ENCODE measurements around the gene MTHFD2L.

The MTHFD2L gene

GRCh38 chr4:74284053-74284452, 126.1 kb downstream of the MTHFD2L start:
- no peak overlapping the region for H3K4me3 ChIP-seq (ENCODE audit: control insufficient read depth, low read depth, low read length)
- peak; percentile 35 for DNase-seq (ENCODE audit: low read depth)
- no peak for TF ChIP-seq CTCF (IDR thresholded peaks at IDR 0.05; ENCODE audit: control insufficient read depth, insufficient read depth, low read depth, low read length, missing control alignments)

DNA sequence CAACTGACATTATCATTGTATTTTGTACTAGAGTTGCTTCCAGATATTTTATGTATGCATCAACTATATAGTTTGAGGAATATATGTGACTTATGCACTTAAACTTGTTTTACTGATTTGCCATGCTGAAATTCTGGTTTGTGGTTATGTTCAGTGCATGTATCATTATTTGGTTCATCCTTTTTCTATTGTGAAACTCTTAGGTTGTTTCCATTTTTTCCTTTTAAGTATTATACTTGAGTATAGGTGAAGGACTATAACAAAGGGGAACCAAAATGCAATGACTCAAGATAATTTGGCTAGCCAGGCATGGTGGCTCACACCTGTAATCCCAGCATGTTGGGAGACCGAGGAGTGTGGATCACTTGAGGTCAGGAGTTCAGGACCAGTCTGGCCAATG, 129.2 kb downstream of the MTHFD2L start:
- no peak overlapping the region for H3K4me3 ChIP-seq (ENCODE audit: control insufficient read depth, low read depth, low read length)
- TF ChIP-seq CTCF (IDR thresholded peaks at IDR 0.05; ENCODE audit: control insufficient read depth, insufficient read depth, low read depth, low read length, missing control alignments) = no peak
- DNase-seq (ENCODE audit: low read depth) = no peak

GRCh38 chr4:74287791-74288190, 129.9 kb downstream of the MTHFD2L start:
- no peak for TF ChIP-seq CTCF (IDR thresholded peaks at IDR 0.05; ENCODE audit: control insufficient read depth, insufficient read depth, low read depth, low read length, missing control alignments)
- H3K4me3 ChIP-seq (ENCODE audit: control insufficient read depth, low read depth, low read length) = no peak overlapping the region
- DNase-seq (ENCODE audit: low read depth) = no peak

DNA sequence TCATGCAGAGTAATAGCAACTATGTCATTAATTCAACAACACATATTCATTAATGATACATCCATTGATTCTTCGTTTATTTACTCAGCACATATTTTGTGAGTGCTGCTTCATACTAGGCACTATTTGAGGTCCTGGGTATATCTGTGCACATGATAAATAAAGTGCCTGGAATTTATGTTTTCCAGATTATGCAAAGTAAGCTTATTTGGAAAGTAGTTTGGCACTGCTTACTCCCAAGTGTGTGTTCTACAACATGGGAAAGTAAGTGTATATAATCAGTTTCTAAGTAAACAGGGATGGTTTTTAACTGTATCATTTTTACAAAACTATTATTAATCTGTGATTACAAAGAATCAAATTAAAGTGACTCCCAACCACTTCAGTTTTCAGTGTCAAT, 133.6 kb downstream of the MTHFD2L start:
- no peak for TF ChIP-seq CTCF (IDR thresholded peaks at IDR 0.05; ENCODE audit: control insufficient read depth, insufficient read depth, low read depth, low read length, missing control alignments)
- no peak overlapping the region for H3K4me3 ChIP-seq (ENCODE audit: control insufficient read depth, low read depth, low read length)
- no peak for DNase-seq (ENCODE audit: low read depth)

GRCh38 chr4:74292111-74292870, 134.4 kb downstream of the MTHFD2L start:
- no peak for TF ChIP-seq CTCF (IDR thresholded peaks at IDR 0.05; ENCODE audit: control insufficient read depth, insufficient read depth, low read depth, low read length, missing control alignments)
- H3K4me3 ChIP-seq (ENCODE audit: control insufficient read depth, low read depth, low read length) = no peak overlapping the region
- DNase-seq (ENCODE audit: low read depth) = no peak

- DNase-seq (ENCODE audit: low read depth) = no peak
- no peak for TF ChIP-seq CTCF (IDR thresholded peaks at IDR 0.05; ENCODE audit: control insufficient read depth, insufficient read depth, low read depth, low read length, missing control alignments)
- H3K4me3 ChIP-seq (ENCODE audit: control insufficient read depth, low read depth, low read length) = no peak overlapping the region
These were observed 135.6 kb downstream of the MTHFD2L start for GRCh38 chr4:74293558-74293957.

Measured in AG09309 (cell line).